Peyer's patch (tissue), 4 donors: ENCODE measurements around the gene NSUN3.

ENCODE experiments used
- POLR2A ChIP-seq, 2 donors: fragments of 450-650 bp; IDR thresholded peaks; one replicate each; pipeline ENCODE4 v1.5.1; 2017; ENCODE audit warnings: antibody characterized with exemption in 2 of 2, mild to moderate bottlenecking in 2 of 2, moderate library complexity in 2 of 2
- TF ChIP-seq, protein P1 (sequence below), 6 experiments: fragments of 450-650 bp in 4 of 6; fragments of 200-600 bp in 2 of 6; sonication (generic) in 1 of 6; IDR thresholded peaks; one replicate each; pipeline ENCODE4 v1.5.1; 2017 to 2019; ENCODE audit warnings: antibody characterized with exemption in 6 of 6, mild to moderate bottlenecking in 3 of 6, moderate library complexity in 1 of 6

DNA sequence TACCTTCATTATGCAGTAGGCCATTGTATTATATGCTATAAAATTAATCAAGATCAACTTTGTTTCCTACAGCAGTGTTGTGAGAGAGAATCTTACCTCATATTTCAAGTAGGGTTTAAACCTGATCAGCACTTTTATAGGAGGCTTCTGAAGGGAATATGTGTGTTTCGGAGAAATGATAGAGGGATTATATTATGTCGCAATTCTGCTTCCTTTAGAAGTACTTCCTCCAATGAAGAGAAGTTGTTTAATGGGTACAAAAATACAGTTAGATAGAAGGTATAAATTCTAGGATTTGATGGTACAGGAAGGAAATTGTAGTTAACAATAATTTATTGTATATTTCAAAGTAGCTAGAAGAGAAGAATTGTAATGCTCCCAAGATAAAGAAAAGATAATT, 54.9 kb downstream of the NSUN3 start:
- TF ChIP-seq POLR2A (IDR thresholded peaks at IDR 0.05) = no peak
- TF ChIP-seq, protein P1, sequence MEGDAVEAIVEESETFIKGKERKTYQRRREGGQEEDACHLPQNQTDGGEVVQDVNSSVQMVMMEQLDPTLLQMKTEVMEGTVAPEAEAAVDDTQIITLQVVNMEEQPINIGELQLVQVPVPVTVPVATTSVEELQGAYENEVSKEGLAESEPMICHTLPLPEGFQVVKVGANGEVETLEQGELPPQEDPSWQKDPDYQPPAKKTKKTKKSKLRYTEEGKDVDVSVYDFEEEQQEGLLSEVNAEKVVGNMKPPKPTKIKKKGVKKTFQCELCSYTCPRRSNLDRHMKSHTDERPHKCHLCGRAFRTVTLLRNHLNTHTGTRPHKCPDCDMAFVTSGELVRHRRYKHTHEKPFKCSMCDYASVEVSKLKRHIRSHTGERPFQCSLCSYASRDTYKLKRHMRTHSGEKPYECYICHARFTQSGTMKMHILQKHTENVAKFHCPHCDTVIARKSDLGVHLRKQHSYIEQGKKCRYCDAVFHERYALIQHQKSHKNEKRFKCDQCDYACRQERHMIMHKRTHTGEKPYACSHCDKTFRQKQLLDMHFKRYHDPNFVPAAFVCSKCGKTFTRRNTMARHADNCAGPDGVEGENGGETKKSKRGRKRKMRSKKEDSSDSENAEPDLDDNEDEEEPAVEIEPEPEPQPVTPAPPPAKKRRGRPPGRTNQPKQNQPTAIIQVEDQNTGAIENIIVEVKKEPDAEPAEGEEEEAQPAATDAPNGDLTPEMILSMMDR (IDR thresholded peaks at IDR 0.05) = no peak
